ENCODE data around the gene C1orf56.
A peak's percentile ranks its signal among the peaks of the same experiment; 100 is the strongest.

The C1orf56 gene

GRCh38 chr1:151047925-151048644 is 534 bp downstream of the C1orf56 start:
- Histone ChIP-seq H3K9me2 (replicated peaks; ENCODE audit: insufficient read depth, low read length) (no peaks in the 10 kb centered on the region), H3K4me3 (ENCODE audit: insufficient read depth, low read length, poor library complexity, severe bottlenecking) (peak overlapping the region; percentile 47), H3K27me3 (ENCODE audit: low read length) (no peaks in the 10 kb centered on the region), H3F3A (ENCODE audit: insufficient read depth) (peaks cover 16% of the 10 kb centered on the region), H2AFZ (ENCODE audit: low read depth, low read length, severe bottlenecking) (peak overlapping the region; percentile 52), H3K27ac (ENCODE audit: low read depth, low read length) (no peak overlapping the region), H3K9me3 (ENCODE audit: insufficient read depth, low read length) (no peaks in the 10 kb centered on the region), H3K79me2 (ENCODE audit: insufficient read depth, low read length) (no peaks in the 10 kb centered on the region), H4K20me1 (ENCODE audit: low read depth, low read length) (no peaks in the 10 kb centered on the region), H3K36me3 (ENCODE audit: low read length) (peaks cover 4% of the 10 kb centered on the region; the same call in 1 of the 2 replicates), H3K4me2 (ENCODE audit: low read depth, low read length, poor library complexity, severe bottlenecking) (peak overlapping the region; percentile 60), H3K9ac (ENCODE audit: low read length) (peak overlapping the region; percentile 57)
- TF ChIP-seq EZH2phosphoT487 (conservative IDR thresholded peaks at IDR 0.05; ENCODE audit: low read length) = no peak
- peak; percentile 13 for TF ChIP-seq CTCF (IDR thresholded peaks at IDR 0.05; ENCODE audit: insufficient read depth, low read length, poor library complexity, severe bottlenecking)

- no peak overlapping the region for H2AFZ ChIP-seq (ENCODE audit: low read depth, low read length, severe bottlenecking)
- H3F3A ChIP-seq (ENCODE audit: insufficient read depth) = peaks cover 16% of the 10 kb centered on the region
- no peaks in the 10 kb centered on the region for H3K27me3 ChIP-seq (ENCODE audit: low read length)
- H3K9me2 ChIP-seq (replicated peaks; ENCODE audit: insufficient read depth, low read length) = no peaks in the 10 kb centered on the region
- H3K4me2 ChIP-seq (ENCODE audit: low read depth, low read length, poor library complexity, severe bottlenecking) = peak overlapping the region; percentile 60
- H4K20me1 ChIP-seq (ENCODE audit: low read depth, low read length) = no peaks in the 10 kb centered on the region
- H3K9me3 ChIP-seq (ENCODE audit: insufficient read depth, low read length) = no peaks in the 10 kb centered on the region
- no peak overlapping the region for H3K27ac ChIP-seq (ENCODE audit: low read depth, low read length)
- 0 out of 2 replicates have a peak overlapping the region, but pooled peaks have one; percentile 57 for H3K9ac ChIP-seq (ENCODE audit: low read length)
- no peaks in the 10 kb centered on the region for H3K79me2 ChIP-seq (ENCODE audit: insufficient read depth, low read length)
- peak overlapping the region; percentile 47 for H3K4me3 ChIP-seq (ENCODE audit: insufficient read depth, low read length, poor library complexity, severe bottlenecking)
- TF ChIP-seq CTCF (IDR thresholded peaks at IDR 0.05; ENCODE audit: insufficient read depth, low read length, poor library complexity, severe bottlenecking) (peak; percentile 7), EZH2phosphoT487 (conservative IDR thresholded peaks at IDR 0.05; ENCODE audit: low read length) (no peak)
- peaks cover 4% of the 10 kb centered on the region; the same call in 1 of the 2 replicates for H3K36me3 ChIP-seq (ENCODE audit: low read length)
Observed at GRCh38 chr1:151048645-151049032, 1.1 kb downstream of the C1orf56 start.

GRCh38 chr1:151049458-151049857 is 1.9 kb downstream of the C1orf56 start:
- peaks cover 16% of the 10 kb centered on the region for H3F3A ChIP-seq (ENCODE audit: insufficient read depth)
- H3K27ac ChIP-seq (ENCODE audit: low read depth, low read length) = no peak overlapping the region
- no peaks in the 10 kb centered on the region for H4K20me1 ChIP-seq (ENCODE audit: low read depth, low read length)
- no peak overlapping the region for H2AFZ ChIP-seq (ENCODE audit: low read depth, low read length, severe bottlenecking)
- no peaks in the 10 kb centered on the region for H3K27me3 ChIP-seq (ENCODE audit: low read length)
- H3K36me3 ChIP-seq (ENCODE audit: low read length) = peaks cover 5% of the 10 kb centered on the region; the same call in 1 of the 2 replicates
- no peak overlapping the region for H3K4me3 ChIP-seq (ENCODE audit: insufficient read depth, low read length, poor library complexity, severe bottlenecking)
- no peaks in the 10 kb centered on the region for H3K79me2 ChIP-seq (ENCODE audit: insufficient read depth, low read length)
- H3K9me2 ChIP-seq (replicated peaks; ENCODE audit: insufficient read depth, low read length) = no peaks in the 10 kb centered on the region
- H3K4me2 ChIP-seq (ENCODE audit: low read depth, low read length, poor library complexity, severe bottlenecking) = no peak overlapping the region
- TF ChIP-seq CTCF (IDR thresholded peaks at IDR 0.05; ENCODE audit: insufficient read depth, low read length, poor library complexity, severe bottlenecking) = no peak
- TF ChIP-seq EZH2phosphoT487 (conservative IDR thresholded peaks at IDR 0.05; ENCODE audit: low read length) = no peak
- H3K9ac ChIP-seq (ENCODE audit: low read length) = no peak overlapping the region
- no peaks in the 10 kb centered on the region for H3K9me3 ChIP-seq (ENCODE audit: insufficient read depth, low read length)

Data from SU-DHL-6 (cell line).